ENCODE data around the gene AGL. TPM values are rescaled to one million over a fixed set of nuclear protein-coding genes. Genes with fewer than 3 reads are reported as not detected.
"Not testable (repeated sequence)": the region's sequence is repeated elsewhere in the genome, so short reads cannot be mapped to it uniquely, and the experiment has no call there.

The AGL gene
- total RNA-seq, 1 experiment from 2014 or later = 11.4 TPM

GRCh38 chr1:99943223-99943794 lies 93.1 kb downstream of the AGL start:
- Histone ChIP-seq H3K27ac (peak overlapping the region; percentile 18; the same call in 1 of the 2 replicates), H3K9me3 (replicated peaks) (no peaks in the 10 kb centered on the region), H3K4me3 (peak overlapping the region; percentile 7), H3K4me1 (peaks cover 17% of the 10 kb centered on the region; the same call in 1 of the 2 replicates), H3K36me3 (no peaks in the 10 kb centered on the region), H3K27me3 (no peaks in the 10 kb centered on the region)
- DNase-seq = peak; percentile 73 to 76

- Histone ChIP-seq H3K4me1 (peaks cover 17% of the 10 kb centered on the region; the same call in 1 of the 2 replicates), H3K27ac (no peak overlapping the region; the same call in 1 of the 2 replicates), H3K4me3 (no peak overlapping the region), H3K36me3 (no peaks in the 10 kb centered on the region), H3K9me3 (replicated peaks) (no peaks in the 10 kb centered on the region), H3K27me3 (no peaks in the 10 kb centered on the region)
- DNase-seq = peak in 1 of 2 experiments; percentile 3
Observed at GRCh38 chr1:99944192-99944591, 94.0 kb downstream of the AGL start.

DNA sequence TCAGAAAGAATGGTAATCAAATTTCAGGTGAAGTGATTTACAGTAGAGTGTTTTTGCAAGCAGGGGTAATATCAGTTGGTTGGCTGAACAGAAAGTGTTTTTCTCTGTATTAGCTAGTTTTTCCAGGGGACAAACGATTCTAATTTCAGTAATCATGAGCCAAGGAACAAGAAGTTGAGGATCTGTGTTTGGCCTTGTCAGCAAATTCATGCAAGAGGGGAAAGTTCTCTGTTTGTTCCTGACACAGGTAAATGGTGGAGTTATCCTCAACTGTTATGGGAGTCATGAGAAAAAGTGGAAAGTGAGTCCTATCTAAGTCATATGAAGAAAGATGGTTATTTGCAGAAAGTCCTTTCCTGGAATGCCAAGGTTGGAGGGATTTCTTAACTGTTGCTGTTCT lies 95.0 kb downstream of the AGL start:
- no peak for DNase-seq
- H3K4me3 ChIP-seq = no peak overlapping the region
- no peaks in the 10 kb centered on the region for H3K27me3 ChIP-seq
- H3K9me3 ChIP-seq (replicated peaks) = no peaks in the 10 kb centered on the region
- H3K27ac ChIP-seq = no peak overlapping the region
- peaks cover 17% of the 10 kb centered on the region; the same call in 1 of the 2 replicates for H3K4me1 ChIP-seq
- no peaks in the 10 kb centered on the region for H3K36me3 ChIP-seq

DNA sequence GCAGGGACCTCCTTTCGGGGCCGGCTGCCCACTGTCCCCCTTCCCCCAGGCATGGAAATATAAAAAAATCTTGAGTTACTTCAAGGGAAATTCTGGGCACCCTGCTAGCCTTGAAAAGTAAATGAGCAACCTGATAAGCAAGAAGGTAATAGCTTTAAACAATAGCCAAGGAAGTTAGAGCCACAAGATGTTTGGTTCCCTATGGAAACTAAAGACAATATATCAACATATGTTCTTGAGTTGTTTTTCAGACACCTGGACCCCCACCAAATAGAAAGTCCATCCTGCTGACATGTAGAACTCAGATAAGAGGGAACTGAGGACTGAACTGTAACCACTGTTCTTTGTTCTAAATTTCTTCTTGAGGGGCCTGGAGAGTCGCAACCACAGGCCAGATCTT lies 100.3 kb downstream of the AGL start:
- H3K9me3 ChIP-seq (replicated peaks) = 0 out of 2 replicates have a peak, but pooled peaks cover 3% of the 10 kb centered on the region
- H3K36me3 ChIP-seq = no peaks in the 10 kb centered on the region
- H3K4me1 ChIP-seq = no peaks in the 10 kb centered on the region
- no peaks in the 10 kb centered on the region; the same call in 1 of the 2 replicates for H3K27me3 ChIP-seq
- H3K4me3 ChIP-seq = no peak overlapping the region
- H3K27ac ChIP-seq = no peak overlapping the region
- no peak for DNase-seq

GRCh38 chr1:99952522-99952921 lies 102.4 kb downstream of the AGL start:
- Histone ChIP-seq H3K4me1 (no peaks in the 10 kb centered on the region), H3K9me3 (replicated peaks) (0 out of 2 replicates have a peak, but pooled peaks cover 3% of the 10 kb centered on the region), H3K36me3 (no peaks in the 10 kb centered on the region), H3K4me3 (no peak overlapping the region), H3K27me3 (no peaks in the 10 kb centered on the region; the same call in 1 of the 2 replicates), H3K27ac (no peak overlapping the region)
- no peak for DNase-seq

DNA sequence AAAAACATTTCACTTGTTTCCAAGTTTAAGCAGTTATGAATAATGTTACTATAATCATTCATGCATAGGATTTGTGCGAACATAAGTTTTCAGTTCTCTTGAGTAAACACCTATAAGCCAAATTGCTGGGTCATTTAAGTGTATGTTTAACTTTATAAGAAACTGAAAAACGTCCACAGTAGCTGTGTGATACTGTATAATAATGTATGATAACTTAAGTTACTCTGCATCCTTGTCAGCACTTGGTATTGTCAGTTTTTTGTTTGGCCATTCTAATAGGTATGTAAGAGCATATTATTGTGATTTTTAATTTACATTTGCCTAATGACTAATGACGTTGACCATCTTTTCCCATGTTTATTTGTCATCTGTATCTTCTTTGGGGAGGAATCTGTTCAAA lies 105.2 kb downstream of the AGL start:
- no peak for DNase-seq
- 0 out of 2 replicates have a peak, but pooled peaks cover 3% of the 10 kb centered on the region for H3K9me3 ChIP-seq (replicated peaks)
- H3K27ac ChIP-seq = no peak overlapping the region
- H3K36me3 ChIP-seq = no peaks in the 10 kb centered on the region
- H3K27me3 ChIP-seq = no peaks in the 10 kb centered on the region; the same call in 1 of the 2 replicates
- H3K4me1 ChIP-seq = no peaks in the 10 kb centered on the region
- no peak overlapping the region for H3K4me3 ChIP-seq

- DNase-seq = no peak
- H3K4me3 ChIP-seq = no peak overlapping the region
- H3K9me3 ChIP-seq (replicated peaks) = 0 out of 2 replicates have a peak, but pooled peaks cover 3% of the 10 kb centered on the region
- H3K27ac ChIP-seq = no peak overlapping the region
- no peaks in the 10 kb centered on the region for H3K4me1 ChIP-seq
- H3K27me3 ChIP-seq = no peaks in the 10 kb centered on the region; the same call in 1 of the 2 replicates
- no peaks in the 10 kb centered on the region for H3K36me3 ChIP-seq
Observed at GRCh38 chr1:99956755-99957154, 106.6 kb downstream of the AGL start.

GRCh38 chr1:99957818-99958217 lies 107.7 kb downstream of the AGL start:
- no peak overlapping the region for H3K27ac ChIP-seq
- H3K27me3 ChIP-seq = no peaks in the 10 kb centered on the region
- 0 out of 2 replicates have a peak, but pooled peaks cover 3% of the 10 kb centered on the region for H3K9me3 ChIP-seq (replicated peaks)
- no peak for DNase-seq
- no peaks in the 10 kb centered on the region for H3K36me3 ChIP-seq
- no peaks in the 10 kb centered on the region for H3K4me1 ChIP-seq
- H3K4me3 ChIP-seq = no peak overlapping the region

DNA sequence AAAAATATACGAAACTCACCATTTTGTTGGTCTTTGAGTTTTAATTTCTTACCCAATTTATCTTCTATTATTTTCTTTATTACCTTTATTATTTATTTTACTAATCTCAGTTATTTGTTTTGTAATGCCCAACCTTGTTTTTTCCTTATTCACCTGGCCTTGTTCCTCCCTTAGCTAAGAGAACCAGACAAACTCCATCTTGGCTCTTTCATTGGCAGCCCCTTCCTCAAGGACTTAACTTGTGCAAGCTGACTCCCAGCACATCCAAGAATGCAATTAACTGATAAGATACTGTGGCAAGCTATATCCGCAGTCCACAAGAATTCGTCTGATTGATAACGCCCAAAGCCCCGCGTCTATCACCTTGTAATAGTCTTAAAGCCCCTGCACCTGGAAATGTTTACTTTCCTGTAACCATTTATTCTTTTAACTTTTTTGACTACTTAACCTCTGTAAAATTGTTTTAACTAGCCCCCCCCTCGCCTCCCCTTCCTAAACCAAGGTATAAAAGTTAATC lies 109.1 kb downstream of the AGL start:
- DNase-seq; H3K4me1 ChIP-seq; H3K27ac ChIP-seq; H3K4me3 ChIP-seq; H3K9me3 ChIP-seq (replicated peaks); H3K27me3 ChIP-seq; H3K36me3 ChIP-seq: not testable (repeated sequence)

DNA sequence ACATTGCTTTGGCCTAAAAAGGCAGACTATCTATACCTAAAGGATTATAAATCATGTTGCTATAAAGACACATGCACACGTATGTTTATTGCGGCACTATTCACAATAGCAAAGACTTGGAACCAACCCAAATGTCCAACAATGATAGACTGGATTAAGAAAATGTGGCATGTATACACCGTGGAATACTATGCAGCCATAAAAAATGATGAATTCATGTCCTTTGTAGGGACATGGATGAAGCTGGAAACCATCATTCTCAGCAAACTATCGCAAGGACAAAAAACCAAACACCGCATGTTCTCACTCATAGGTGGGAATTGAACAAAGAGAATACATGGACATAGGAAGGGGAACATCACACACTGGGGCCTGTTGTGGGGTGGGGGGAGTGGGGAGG lies 110.1 kb downstream of the AGL start:
- not testable (repeated sequence) for H3K36me3 ChIP-seq; H3K27ac ChIP-seq; DNase-seq; H3K9me3 ChIP-seq (replicated peaks); H3K27me3 ChIP-seq; H3K4me1 ChIP-seq; H3K4me3 ChIP-seq

DNA sequence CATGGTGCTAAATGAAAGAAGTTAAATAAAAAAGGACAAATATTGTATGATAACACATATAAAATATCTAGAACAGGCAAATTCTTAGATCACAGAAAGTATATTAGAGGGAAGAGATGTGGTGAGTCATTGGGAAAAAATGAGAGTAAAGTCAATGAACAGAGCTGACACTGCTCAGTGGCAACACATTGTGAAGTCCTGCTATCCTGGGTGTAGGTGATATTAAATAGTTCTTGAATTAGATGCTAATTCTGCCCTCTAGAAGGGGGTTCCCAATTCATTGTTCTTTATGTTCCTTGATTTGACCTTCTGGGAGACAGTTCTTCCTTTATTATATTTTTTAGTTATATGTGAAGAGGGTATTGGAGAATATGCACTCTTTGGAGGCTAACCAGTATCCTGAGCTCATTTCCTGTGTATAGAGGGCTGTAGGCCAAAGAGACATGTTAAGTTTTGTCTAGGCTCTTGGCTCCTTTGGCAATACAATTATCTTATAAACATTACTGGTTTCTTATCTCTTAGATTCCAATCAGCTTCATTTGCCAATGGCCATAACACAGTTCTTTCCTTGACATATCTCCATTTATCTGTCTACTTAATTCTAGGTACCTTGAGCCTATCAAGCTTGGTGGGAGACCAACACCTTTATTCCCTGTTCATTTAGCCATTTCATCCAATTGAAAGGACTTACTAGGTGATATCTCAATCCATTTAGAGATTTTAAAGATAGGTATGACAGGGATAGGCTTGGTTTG lies 113.1 kb downstream of the AGL start:
- no peaks in the 10 kb centered on the region for H3K36me3 ChIP-seq
- no peak for DNase-seq
- no peak overlapping the region for H3K4me3 ChIP-seq
- H3K27me3 ChIP-seq = no peaks in the 10 kb centered on the region
- no peak overlapping the region for H3K27ac ChIP-seq
- no peaks in the 10 kb centered on the region for H3K4me1 ChIP-seq
- no peaks in the 10 kb centered on the region for H3K9me3 ChIP-seq (replicated peaks)

GRCh38 chr1:99964806-99965205 lies 114.6 kb downstream of the AGL start:
- DNase-seq = peak in 1 of 2 experiments; percentile 3
- H3K4me1 ChIP-seq = 0 out of 2 replicates have a peak, but pooled peaks cover 3% of the 10 kb centered on the region
- no peaks in the 10 kb centered on the region for H3K27me3 ChIP-seq
- no peak overlapping the region for H3K27ac ChIP-seq
- no peak overlapping the region for H3K4me3 ChIP-seq
- H3K36me3 ChIP-seq = no peaks in the 10 kb centered on the region
- no peaks in the 10 kb centered on the region for H3K9me3 ChIP-seq (replicated peaks)

DNA sequence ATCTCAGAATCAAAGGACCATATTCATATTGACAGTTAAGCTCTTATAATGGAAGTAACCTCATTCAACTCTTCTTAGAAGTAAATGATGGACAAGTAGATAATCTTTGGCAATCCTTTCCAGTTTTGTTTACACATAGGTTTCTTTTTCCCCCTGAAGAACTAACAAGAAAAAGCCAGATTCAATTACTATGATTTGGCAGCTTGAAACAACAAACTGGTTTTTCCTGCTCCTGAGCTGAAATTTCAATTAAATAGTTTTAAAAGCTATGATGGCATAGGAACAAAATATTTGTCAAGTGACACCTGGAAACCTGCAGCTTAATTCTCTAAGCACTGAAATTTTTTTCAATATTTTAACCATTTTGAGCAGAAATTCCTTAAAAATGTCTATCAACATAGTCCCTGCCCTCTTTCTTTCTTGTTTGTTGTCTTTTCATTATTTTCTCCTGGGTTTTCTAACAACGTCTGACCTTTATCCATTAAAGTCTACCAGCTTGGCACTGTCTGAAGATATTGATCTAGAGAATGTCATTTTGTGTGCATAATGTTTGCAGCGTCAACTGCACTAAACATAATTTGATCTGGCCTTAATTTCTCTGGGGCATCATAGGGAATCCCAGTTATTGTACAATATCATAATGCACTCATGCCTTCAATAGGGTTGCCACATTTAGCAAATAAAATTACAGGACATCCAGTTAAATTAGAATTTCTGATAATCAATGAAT lies 115.7 kb downstream of the AGL start:
- no peak overlapping the region for H3K4me3 ChIP-seq
- 0 out of 2 replicates have a peak, but pooled peaks cover 3% of the 10 kb centered on the region for H3K4me1 ChIP-seq
- no peak for DNase-seq
- H3K9me3 ChIP-seq (replicated peaks) = no peaks in the 10 kb centered on the region
- no peaks in the 10 kb centered on the region for H3K36me3 ChIP-seq
- no peaks in the 10 kb centered on the region for H3K27me3 ChIP-seq
- H3K27ac ChIP-seq = no peak overlapping the region

GRCh38 chr1:99968214-99968613 lies 118.1 kb downstream of the AGL start:
- H3K9me3 ChIP-seq (replicated peaks) = no peaks in the 10 kb centered on the region
- no peak overlapping the region for H3K27ac ChIP-seq
- no peak for DNase-seq
- no peaks in the 10 kb centered on the region for H3K27me3 ChIP-seq
- H3K4me1 ChIP-seq = 0 out of 2 replicates have a peak, but pooled peaks cover 3% of the 10 kb centered on the region
- H3K36me3 ChIP-seq = no peaks in the 10 kb centered on the region
- H3K4me3 ChIP-seq = no peak overlapping the region

Measured in SJCRH30 (cell line).